ENCODE data around the gene CYS1.
"Not testable (repeated sequence)": the region's sequence is repeated elsewhere in the genome, so short reads cannot be mapped to it uniquely, and the experiment has no call there.

CYS1 gene

GRCh38 chr2:10012366-10012962, 67.7 kb downstream of the CYS1 start:
- not testable (repeated sequence) for DNase-seq (ENCODE audit: low spot score)

DNA sequence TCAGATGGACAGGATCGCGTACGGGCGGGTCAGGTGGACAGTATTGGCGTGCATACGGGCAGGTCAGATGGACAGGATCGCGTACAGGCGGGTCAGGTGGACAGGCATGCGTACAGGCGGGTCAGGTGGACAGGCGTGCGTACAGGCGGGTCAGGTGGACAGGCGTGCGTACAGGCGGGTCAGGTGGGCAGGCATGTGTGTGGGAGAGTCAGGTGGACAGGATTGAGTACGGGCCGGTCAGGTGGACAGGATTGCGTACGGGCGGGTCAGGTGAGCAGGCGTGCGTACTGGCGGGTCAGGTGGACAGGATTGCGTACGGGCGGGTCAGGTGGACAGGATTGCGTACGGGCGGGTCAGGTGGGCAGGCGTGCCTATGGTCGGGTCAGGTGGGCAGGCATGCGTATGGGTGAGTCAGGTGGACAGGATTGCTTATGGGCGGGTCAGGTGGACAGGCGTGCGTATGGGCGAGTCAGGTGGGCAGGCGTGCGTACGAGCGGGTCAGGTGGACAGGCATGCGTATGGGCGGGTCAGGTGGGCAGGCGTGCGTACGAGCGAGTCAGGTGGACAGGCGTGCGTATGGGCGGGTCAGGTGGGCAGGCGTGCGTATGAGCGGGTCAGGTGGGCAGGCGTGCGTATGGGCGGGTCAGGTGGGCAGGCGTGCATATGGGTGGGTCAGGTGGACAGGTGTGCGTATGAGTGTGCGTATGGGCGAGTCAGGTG, 68.4 kb downstream of the CYS1 start:
- not testable (repeated sequence) for DNase-seq (ENCODE audit: low spot score)

DNA sequence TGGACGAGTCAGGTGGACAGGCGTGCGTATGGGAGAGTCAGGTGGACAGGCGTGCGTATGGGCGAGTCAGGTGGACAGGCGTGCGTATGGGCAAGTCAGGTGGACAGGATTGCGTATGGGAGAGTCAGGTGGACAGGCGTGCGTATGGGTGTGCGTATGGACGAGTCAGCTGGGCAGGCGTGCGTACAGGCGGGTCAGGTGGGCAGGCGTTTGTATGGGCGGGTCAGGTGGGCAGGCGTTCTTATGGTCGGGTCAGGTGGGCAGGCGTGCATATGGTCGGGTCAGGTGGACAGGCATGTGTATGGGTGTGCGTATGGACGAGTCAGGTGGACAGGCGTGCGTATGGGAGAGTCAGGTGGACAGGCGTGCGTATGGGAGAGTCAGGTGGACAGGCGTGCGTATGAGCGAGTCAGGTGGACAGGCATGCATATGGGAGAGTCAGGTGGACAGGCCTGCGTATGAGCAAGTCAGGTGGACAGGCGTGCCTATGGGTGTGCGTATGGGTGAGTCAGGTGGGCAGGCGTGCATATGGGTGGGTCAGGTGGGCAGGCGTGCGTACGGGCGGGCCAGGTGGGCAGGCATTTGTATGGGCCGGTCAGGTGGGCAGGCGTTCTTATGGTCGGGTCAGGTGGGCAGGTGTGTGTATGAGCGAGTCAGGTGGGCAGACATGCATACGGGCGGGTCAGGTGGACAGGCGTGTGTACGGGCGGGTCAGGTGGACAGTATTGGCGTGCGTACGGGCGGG, 69.2 kb downstream of the CYS1 start:
- not testable (repeated sequence) for DNase-seq (ENCODE audit: low spot score)

DNA sequence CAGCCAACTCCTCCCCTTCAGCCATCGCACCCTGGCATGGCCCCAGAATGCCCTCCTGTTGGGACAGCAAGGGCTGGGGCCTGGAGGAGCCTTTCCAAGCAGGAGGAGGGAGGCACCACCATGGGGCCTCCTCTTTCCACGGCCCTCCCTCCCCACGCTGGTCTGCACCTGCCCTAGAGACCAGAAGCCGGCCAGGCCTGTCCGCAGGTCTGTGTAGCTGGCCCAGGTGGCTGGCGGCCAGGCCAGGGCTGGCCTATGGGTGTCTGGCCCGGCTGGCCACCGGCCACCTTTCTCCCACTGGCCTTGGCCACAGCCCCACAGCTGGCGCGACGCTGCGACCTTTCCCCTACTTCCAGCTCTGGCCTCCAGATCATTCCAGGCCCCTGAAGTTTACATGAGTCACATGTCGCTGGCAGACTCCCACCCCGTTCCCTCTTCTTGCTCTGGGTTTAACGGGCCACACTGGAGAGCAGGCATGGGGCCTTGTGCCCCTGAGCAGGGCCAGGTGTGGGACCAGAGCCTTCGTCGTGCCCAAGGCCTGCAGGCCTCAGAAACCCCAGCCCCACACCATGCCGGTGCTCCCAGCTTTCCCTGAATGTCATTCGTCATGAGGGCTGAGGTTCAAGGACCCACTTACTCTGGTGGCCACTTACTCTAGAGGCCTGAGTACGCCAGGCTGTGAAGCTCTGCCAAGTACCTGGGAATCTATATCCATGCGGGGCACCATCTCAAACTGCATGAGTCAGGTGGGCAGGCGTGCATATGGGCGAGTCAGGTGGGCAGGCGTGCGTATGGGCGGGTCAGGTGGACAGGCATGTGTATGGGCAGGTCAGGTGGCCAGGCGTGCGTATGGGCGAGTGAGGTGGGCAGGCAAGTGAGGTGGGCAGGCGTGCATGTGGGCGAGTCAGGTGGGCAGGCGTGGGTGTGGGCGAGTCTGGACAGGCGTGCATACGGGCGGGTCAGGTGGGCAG, 70.1 kb downstream of the CYS1 start:
- no peak for DNase-seq (ENCODE audit: low spot score)

- no peak for DNase-seq (ENCODE audit: low spot score)
Observed at GRCh38 chr2:10009271-10009810, 70.9 kb downstream of the CYS1 start.

DNA sequence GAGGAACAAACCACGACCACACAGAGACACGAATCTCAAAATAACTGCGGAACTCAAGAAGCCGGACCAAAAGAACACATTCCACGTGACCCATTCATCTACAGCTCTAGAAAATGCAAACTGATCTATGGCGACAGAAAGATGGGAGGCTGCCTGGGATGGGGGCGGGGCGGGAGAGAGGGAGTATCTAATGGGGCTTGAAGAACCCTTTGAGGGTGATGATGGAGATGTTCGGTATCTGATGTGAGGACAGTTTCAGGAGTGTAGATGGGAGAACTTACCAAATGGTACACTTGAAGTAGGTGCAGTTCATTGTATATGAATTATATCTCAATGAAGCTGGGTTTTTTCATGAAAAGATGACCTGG, 71.4 kb downstream of the CYS1 start:
- no peak for DNase-seq (ENCODE audit: low spot score)

DNA sequence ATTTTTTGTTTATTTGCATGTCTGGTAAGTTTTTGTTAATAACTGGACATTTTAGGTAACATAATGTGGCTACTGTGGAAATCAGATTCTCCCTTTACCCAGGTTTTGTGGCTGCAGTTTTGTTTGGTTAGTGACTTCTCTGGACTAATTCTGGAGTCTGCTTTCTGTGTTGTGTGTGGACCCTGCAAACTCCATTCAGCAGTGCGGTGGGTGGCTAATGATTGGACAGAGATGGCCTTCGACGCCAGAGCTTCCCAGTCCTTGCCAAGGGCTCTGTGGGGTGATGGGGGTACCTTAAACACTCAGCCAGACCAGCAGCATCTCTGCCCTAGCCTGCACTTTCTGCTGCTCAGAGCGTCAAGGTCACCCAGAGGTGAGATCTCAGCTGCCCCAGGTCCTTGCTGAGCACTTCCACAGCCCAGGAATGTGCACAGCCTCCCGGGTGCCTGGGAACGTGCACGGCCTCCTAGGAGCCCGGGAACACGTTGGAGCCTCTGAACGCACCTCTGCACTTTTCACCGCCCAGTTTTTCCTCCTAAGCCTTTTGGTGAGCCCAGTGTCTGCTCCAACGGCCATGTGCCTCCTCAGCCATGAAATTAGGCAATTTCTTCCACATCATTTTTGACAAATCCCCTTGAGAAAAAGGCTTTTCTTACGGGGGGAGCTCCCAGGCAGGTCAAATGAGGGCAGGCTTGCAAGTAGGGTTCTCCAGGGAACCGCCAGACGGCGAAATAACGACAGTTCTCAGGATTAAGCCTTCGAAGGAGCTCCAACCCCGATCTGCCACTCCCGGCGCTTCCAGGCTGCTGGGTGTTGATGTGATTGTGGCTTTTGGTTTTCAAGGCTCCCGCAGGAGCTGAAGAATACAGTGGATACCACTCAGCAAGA, 72.0 kb downstream of the CYS1 start:
- no peak for DNase-seq (ENCODE audit: low spot score)

DNA sequence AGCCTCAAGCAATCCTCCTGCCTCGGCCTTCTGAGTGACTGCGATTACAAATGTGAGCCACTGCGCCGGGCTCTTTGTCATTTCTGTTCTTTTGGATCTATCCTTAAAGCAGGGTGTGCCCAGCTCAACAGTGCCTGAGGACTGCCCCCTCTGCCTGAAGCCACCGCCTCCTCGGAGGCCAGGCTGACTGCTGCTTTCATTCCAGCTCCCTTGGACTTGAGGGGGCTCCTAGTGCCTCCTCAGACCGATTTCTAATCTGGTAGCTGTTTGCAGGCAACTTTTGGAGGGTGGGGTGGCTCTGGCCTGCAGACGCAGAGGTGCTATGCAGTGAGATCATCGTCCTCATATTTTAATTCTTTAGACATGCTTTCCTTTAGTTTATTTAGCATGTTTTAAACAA, 72.8 kb downstream of the CYS1 start:
- DNase-seq (ENCODE audit: low spot score), result no peak

Data from CD4-positive, alpha-beta T cell treated with Interleukin-15 for 4 hours (primary cell).